ENCODE data around the gene EMP1. TPM values are rescaled to one million over a fixed set of nuclear protein-coding genes. Genes with fewer than 3 reads are reported as not detected.

The EMP1 gene
- total and polyA plus RNA-seq, 2 of the 13 experiments (the other 11 are each of a cell fraction or from before 2014, with no cell fraction given) = 0.13 to 0.61 TPM

GRCh38 chr12:13186302-13186701 is 10.2 kb upstream of the EMP1 start:
- H3K27ac ChIP-seq (ENCODE audit: extremely low read length, insufficient read depth, low read length) = no peak overlapping the region
- no peaks in the 10 kb centered on the region for H4K20me1 ChIP-seq (ENCODE audit: insufficient read depth, low read length)
- H3K9me3 ChIP-seq (ENCODE audit: low read length) = no peaks in the 10 kb centered on the region
- 22% methylated on average over 4 of the region's 4 CpGs for WGBS (ENCODE audit: low lambda C conversion rate)
- H3K27me3 ChIP-seq (ENCODE audit: control insufficient read depth in 1 of 2, insufficient read depth in 2 of 2, low read length in 2 of 2) = peaks cover 2 to 17% of the 10 kb centered on the region in 2 experiments; a peak in 2 of 5 replicates
- intact Hi-C loops (cut with micrococcal nuclease; ENCODE audit: unreplicated experiment) (no loop called here), in situ Hi-C loops (cut with HindIII; ENCODE audit: extremely low pct_ligation_motif_present, low pct_unique_long_range_greater_than_20kb) (no loop called here)
- no peaks in the 10 kb centered on the region for H3K36me3 ChIP-seq (replicated peaks in 1 of 2; ENCODE audit: control insufficient read depth in 1 of 2, insufficient read depth in 2 of 2, low read length in 2 of 2)
- H3K79me2 ChIP-seq (ENCODE audit: insufficient read depth, low read length) = no peaks in the 10 kb centered on the region
- ATAC-seq (no peak), FAIRE-seq (no peak), DNase-seq (ENCODE audit: low spot score) (no peak)
- no TSS peak for BruUV-seq (replicated peaks)
- H3K4me3 ChIP-seq (replicated peaks in 1 of 3; ENCODE audit: insufficient read depth in 1 of 3, low read depth in 2 of 3, low read length in 3 of 3) = no peak overlapping the region
- ChIA-PET POLR2A (no interaction called here), CTCF (ENCODE audit: low intra/inter-chr PET ratio, low total read pairs) (no interaction called here)
- no peak overlapping the region for H3K4me2 ChIP-seq (ENCODE audit: low read depth, low read length)
- no peaks in the 10 kb centered on the region for H3K4me1 ChIP-seq (ENCODE audit: insufficient read depth, low read length)
- no peak overlapping the region for H2AFZ ChIP-seq (ENCODE audit: low read length)
- no peak overlapping the region for H3K9ac ChIP-seq (ENCODE audit: insufficient read depth, low read depth, low read length)
- TF ChIP-seq ZNF317 (CRISPR knock-in tag; IDR thresholded peaks at IDR 0.05) (no peak), SOX5 (CRISPR knock-in tag; IDR thresholded peaks at IDR 0.05; ENCODE audit: borderline replicate concordance) (no peak), PLRG1 (conservative IDR thresholded peaks at IDR 0.05) (no peak), ZNF839 (CRISPR knock-in tag; IDR thresholded peaks at IDR 0.05; ENCODE audit: borderline replicate concordance) (no peak), ZNF781 (CRISPR knock-in tag; IDR thresholded peaks at IDR 0.05; ENCODE audit: borderline replicate concordance, not compliant biosample characterization) (no peak), PRPF4 (IDR thresholded peaks at IDR 0.05; ENCODE audit: low read depth, low read length, poor library complexity, severe bottlenecking) (no peak)
- TF ChIP-seq, protein P1, sequence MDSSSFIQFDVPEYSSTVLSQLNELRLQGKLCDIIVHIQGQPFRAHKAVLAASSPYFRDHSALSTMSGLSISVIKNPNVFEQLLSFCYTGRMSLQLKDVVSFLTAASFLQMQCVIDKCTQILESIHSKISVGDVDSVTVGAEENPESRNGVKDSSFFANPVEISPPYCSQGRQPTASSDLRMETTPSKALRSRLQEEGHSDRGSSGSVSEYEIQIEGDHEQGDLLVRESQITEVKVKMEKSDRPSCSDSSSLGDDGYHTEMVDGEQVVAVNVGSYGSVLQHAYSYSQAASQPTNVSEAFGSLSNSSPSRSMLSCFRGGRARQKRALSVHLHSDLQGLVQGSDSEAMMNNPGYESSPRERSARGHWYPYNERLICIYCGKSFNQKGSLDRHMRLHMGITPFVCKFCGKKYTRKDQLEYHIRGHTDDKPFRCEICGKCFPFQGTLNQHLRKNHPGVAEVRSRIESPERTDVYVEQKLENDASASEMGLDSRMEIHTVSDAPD (CRISPR knock-in tag; IDR thresholded peaks at IDR 0.05) = no peak

- FAIRE-seq (no peak), DNase-seq (ENCODE audit: low spot score) (no peak), ATAC-seq (no peak)
- ChIA-PET POLR2A (no interaction called here), CTCF (ENCODE audit: low intra/inter-chr PET ratio, low total read pairs) (no interaction called here)
- H3K4me2 ChIP-seq (ENCODE audit: low read depth, low read length) = no peak overlapping the region
- in situ Hi-C loops (cut with HindIII; ENCODE audit: extremely low pct_ligation_motif_present, low pct_unique_long_range_greater_than_20kb) (no loop called here), intact Hi-C loops (cut with micrococcal nuclease; ENCODE audit: unreplicated experiment) (no loop called here)
- no peaks in the 10 kb centered on the region for H4K20me1 ChIP-seq (ENCODE audit: insufficient read depth, low read length)
- no peak overlapping the region for H3K9ac ChIP-seq (ENCODE audit: insufficient read depth, low read depth, low read length)
- 11% methylated on average over 4 of the region's 4 CpGs for WGBS (ENCODE audit: low lambda C conversion rate)
- no peaks in the 10 kb centered on the region for H3K9me3 ChIP-seq (ENCODE audit: low read length)
- BruUV-seq (replicated peaks) = no TSS peak
- no peaks in the 10 kb centered on the region for H3K79me2 ChIP-seq (ENCODE audit: insufficient read depth, low read length)
- no peak overlapping the region for H3K4me3 ChIP-seq (replicated peaks in 1 of 3; ENCODE audit: insufficient read depth in 1 of 3, low read depth in 2 of 3, low read length in 3 of 3)
- H3K36me3 ChIP-seq (replicated peaks in 1 of 2; ENCODE audit: control insufficient read depth in 1 of 2, insufficient read depth in 2 of 2, low read length in 2 of 2) = no peaks in the 10 kb centered on the region
- H3K27ac ChIP-seq (ENCODE audit: extremely low read length, insufficient read depth, low read length) = no peak overlapping the region
- no peaks in the 10 kb centered on the region for H3K4me1 ChIP-seq (ENCODE audit: insufficient read depth, low read length)
- no peak overlapping the region for H2AFZ ChIP-seq (ENCODE audit: low read length)
- peaks cover 2 to 18% of the 10 kb centered on the region in 2 experiments; a peak in 2 of 5 replicates for H3K27me3 ChIP-seq (ENCODE audit: control insufficient read depth in 1 of 2, insufficient read depth in 2 of 2, low read length in 2 of 2)
- peak; percentile 75 for TF ChIP-seq CEBPB (IDR thresholded peaks at IDR 0.05; ENCODE audit: borderline replicate concordance, low read depth, low read length)
- peak; percentile 83 for TF ChIP-seq FOSL2 (CRISPR knock-in tag; IDR thresholded peaks at IDR 0.05)
- TF ChIP-seq ZFYVE20 (CRISPR knock-in tag; IDR thresholded peaks at IDR 0.05; ENCODE audit: borderline replicate concordance, low read depth) = no peak
- TF ChIP-seq RFX5 (IDR thresholded peaks at IDR 0.05; ENCODE audit: low read depth, low read length) = no peak
- TF ChIP-seq THYN1 (CRISPR knock-in tag; IDR thresholded peaks at IDR 0.05; ENCODE audit: borderline replicate concordance, low read depth) = no peak
- no peak for TF ChIP-seq DMTF1 (CRISPR knock-in tag; IDR thresholded peaks at IDR 0.05)
- TF ChIP-seq MED1 (CRISPR knock-in tag; IDR thresholded peaks at IDR 0.05) = no peak
- peak; percentile 50; the same call in 1 of the 2 replicates for TF ChIP-seq FOXA3 (CRISPR knock-in tag; IDR thresholded peaks at IDR 0.05)
- TF ChIP-seq NR3C1 (CRISPR knock-in tag; IDR thresholded peaks at IDR 0.05) = no peak
These were observed 9.1 kb upstream of the EMP1 start for GRCh38 chr12:13187399-13187798.

All from HepG2 (cell line).